GM19023 (cell line): ENCODE measurements around the gene ITIH4.
A peak's percentile ranks its signal among the peaks of the same experiment; 100 is the strongest.
"Not testable (repeated sequence)": the region's sequence is repeated elsewhere in the genome, so short reads cannot be mapped to it uniquely, and the experiment has no call there.

Experiments used
- ATAC-seq: cut with Tn5 transposase; IDR thresholded peaks from one replicate; pipeline ENCODE4 v1.9.1; 2021; ENCODE audit warnings: mild to moderate bottlenecking, moderate library complexity; ENCODE audit not compliant: unreplicated experiment

ITIH4 gene

DNA sequence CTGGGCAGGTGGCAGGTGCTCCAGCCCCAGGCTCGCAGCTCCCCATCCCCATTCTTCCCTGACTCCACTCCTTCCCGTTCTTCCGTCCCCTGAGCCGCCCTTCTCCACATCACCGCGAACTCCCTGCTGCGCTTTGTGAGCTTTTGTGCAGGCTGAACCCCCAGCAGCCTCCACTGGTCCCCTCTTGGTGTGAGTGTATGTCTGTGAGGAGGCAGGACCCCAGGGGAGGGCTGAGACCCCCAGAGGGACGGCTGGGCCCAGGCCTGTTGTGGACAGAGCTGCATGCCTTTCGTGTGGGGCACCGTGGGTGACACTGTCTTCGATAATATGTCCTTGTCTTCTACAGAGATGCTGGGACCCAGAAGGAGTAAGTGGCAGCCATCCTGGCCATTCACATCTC lies 43.2 kb downstream of the ITIH4 start:
- ATAC-seq = no peak

DNA sequence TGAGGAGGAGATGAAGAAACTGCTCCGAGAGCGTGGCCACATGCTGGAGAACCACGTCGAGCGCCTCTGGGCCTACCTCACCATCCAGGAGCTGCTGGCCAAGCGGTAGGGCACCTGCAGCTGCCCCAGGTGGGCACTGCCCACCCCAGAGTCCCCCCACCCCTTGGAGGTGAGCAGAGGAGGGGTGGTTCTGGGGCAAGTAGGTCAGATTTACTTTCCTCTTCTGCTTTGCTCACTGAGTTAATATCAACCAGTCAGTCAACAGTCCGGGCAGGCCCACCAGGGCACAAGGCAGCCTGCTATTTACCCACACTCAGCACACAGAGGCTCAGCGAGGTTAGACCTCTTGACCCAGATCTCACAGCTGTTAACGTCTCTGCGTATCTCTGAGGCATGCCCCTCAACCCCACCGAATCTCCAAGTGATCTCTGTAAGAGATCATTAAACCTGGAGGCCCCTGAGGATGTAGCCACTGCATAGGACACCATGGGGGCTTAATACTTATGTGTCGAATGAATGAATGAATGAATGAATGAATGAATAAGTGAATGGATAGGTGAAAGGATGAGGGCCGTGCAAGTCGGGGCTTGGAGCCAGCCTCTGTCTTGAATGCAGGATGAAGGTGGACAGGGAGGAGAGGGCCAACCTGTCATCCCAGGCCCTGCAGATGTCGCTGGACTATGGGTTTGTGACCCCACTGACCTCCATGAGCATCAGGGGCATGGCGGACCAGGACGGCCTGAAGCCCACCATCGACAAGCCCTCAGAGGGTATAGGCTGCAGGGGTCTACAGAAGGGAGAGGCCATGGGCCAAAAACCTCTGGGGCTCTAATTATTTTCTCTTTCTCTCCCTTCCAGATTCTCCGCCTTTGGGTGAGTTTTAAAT lies 43.9 kb downstream of the ITIH4 start:
- no peak for ATAC-seq

DNA sequence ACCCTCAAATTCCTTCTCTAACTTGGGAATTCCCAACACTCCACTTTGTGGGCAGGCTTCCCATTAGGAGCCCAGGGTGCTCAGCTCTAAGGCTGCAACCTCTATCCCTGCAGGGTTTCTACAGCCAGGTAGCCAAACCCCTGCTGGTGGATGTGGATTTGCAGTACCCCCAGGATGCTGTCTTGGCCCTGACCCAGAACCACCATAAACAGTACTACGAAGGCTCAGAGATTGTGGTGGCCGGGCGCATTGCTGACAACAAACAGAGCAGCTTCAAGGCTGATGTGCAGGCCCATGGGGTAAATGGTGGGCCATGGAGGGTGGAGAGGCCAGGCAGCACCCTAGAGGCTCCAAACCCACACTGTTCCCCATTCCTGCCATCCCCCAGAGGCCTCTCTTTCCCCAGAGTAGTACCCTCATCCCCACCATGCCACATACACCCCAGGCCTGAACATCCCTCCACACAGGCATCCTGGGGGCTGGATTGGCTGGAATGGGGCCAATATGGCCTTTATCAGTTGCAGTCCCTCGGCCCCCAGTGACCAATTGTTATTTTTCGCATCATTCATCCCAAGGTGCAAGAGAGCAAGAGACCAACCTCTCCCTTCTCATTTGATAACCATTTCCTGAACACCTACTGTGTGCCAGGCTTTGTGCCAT lies 45.4 kb downstream of the ITIH4 start:
- ATAC-seq = no peak

DNA sequence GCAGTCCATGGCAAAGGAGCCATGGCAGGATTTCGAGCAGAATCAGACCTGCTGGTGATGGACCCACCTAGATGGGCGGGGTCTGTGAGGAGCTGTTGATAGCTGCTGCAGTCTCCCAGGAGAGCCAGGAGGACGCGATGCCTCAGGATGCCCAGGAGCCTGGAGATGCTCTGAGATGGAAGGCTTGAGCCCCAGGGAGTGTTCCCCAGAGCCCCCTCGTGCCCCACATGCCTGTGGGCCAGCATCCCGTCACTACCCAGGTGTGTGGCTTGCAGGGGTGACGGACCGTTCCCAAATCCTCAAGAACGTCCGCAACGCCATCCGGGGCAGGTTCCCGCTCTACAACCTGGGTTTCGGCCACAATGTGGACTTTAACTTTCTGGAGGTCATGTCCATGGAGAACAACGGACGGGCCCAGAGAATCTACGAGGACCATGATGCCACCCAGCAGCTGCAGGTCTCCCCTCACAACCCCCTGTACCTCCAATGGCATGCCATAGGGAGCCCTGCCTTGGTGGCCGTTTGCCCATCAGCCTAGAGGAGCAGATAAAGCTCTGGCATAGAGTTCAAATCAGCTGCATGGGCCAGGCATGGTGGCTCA lies 46.4 kb downstream of the ITIH4 start:
- ATAC-seq = no peak

DNA sequence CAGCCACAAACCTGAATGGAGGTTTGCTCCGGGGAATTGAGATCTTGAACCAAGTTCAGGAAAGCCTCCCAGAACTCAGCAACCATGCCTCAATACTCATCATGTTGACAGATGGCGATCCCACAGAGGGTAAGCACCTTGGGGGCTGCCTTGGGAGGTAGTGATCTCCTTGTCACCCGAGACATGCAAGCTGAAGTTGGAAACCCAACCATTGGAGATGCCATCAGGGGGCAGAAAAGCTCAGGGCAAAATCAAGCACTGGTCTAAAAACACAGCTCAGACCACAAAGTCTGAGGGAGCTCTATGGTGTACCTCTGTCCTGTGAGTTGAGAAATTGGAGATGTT lies 47.3 kb downstream of the ITIH4 start:
- no peak for ATAC-seq

DNA sequence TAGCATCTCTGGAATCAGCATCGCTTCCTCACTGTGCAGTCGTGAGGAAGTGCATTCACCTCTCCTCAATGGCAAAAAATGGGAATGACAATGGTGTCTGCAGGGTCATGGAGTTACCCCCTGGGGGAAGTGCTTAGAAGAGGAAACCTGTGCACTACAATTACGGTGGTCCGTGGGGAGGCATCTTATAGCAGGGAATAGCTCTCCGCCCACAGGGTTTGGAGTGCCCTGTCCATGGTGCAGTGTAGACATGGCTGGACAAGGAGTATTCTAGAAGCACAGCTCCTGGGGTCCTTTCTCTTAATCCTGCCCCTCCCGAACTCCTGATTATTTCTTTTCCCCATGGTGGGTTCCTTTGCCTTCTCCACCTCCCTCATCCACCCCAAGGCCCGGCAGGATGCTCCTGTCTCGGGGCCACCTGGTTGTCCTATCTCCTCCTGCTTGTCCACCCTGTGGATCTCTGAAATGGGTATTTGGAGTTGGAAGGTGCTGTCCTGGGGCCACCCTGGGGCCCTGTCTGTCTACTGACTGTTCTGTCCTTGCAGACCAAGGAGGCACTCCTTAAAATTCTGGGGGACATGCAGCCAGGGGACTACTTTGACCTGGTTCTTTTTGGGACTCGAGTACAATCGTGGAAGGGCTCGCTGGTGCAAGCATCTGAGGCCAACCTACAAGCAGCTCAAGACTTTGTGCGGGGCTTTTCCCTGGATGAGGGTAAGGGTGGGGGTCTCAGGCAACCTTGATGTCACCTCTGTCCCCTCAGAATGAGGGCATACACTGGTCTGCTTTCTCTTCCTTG lies 47.9 kb downstream of the ITIH4 start:
- ATAC-seq = no peak

DNA sequence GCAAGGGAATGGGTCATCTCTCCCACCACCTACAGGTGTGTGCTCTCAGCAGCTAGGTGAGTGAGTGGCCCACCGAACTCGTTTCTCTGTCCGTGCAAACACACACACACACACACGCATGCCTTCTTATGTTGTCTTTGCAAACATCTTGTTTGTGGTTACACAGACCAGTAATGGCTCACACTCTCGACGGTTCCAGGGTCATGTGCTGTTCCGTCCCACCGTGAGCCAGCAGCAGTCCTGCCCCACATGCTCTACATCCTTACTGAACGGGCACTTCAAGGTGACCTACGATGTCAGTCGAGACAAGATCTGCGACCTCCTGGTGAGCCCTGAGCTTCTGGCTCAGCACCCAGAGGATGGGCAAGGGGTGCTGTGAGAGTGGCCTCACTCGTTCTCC lies 48.7 kb downstream of the ITIH4 start:
- ATAC-seq = no peak

DNA sequence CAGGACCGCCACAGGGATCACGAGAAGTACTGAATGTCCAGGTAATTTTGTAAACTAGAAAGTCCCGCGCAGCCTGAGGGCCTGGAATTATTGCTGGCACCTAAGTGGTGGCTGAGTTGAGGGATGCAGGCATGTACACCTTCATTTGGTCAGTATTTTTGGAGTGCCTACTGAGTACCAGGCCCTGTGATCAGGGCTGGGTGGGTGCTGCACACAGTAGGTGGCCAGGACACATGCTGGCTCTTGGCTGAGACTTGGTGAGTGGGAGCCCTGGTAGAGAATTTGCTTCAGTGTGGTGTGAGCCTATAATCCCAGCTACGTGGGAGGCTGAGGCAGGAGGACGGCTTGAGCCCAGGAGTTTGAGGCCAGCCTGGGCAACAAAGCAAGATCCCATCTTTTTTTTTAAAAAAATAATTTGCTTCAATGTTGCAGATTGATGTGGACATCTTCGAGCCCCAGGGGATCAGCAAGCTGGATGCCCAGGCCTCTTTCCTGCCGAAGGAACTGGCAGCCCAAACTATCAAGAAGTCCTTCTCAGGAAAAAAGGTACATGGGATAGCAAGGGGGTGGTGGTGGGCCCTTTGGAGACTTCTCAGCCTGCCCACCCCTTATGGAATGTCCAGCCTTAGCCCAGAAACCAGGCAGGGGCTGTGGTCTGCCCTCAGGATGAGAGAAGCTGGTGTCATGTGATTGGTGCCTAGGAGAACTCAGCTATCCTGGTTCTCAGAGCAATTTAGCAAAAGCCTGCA lies 50.5 kb downstream of the ITIH4 start:
- no peak for ATAC-seq

DNA sequence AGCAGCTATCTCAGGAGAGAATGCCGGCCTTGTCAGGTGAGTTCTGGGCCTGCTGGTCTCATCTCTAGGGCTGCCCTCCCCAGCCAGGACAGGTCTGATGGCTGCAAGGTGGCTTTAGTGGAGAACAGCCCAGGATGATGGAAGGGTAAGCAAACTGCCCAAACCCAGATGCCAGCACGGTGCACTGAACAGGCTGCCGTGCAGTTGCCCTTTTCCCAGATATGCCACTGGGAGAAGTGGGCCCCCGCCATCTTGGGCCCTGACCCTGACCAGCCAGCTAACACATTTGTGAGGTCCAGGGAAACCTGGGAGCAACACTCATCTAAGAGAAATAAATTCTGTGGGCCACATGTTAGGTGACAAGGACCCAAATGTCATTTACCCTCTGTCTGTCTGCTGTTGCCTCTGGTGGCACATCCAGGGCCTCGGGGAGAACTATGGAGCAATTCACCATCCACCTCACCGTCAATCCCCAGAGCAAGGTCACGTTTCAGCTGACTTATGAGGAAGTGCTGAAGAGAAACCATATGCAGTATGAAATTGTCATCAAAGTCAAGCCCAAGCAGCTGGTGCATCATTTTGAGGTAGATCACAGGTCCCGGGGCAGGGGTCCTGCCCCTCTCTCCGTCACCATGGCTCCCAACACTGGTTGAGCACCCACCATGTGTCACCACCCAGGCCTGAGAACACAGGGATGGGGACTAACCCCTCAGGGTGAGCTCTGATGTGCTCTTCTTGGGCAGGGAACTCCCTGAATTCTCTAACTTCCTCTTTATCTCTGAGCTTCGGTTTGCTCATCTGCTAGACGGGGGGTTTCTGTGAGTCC lies 51.2 kb downstream of the ITIH4 start:
- ATAC-seq = peak; percentile 62

DNA sequence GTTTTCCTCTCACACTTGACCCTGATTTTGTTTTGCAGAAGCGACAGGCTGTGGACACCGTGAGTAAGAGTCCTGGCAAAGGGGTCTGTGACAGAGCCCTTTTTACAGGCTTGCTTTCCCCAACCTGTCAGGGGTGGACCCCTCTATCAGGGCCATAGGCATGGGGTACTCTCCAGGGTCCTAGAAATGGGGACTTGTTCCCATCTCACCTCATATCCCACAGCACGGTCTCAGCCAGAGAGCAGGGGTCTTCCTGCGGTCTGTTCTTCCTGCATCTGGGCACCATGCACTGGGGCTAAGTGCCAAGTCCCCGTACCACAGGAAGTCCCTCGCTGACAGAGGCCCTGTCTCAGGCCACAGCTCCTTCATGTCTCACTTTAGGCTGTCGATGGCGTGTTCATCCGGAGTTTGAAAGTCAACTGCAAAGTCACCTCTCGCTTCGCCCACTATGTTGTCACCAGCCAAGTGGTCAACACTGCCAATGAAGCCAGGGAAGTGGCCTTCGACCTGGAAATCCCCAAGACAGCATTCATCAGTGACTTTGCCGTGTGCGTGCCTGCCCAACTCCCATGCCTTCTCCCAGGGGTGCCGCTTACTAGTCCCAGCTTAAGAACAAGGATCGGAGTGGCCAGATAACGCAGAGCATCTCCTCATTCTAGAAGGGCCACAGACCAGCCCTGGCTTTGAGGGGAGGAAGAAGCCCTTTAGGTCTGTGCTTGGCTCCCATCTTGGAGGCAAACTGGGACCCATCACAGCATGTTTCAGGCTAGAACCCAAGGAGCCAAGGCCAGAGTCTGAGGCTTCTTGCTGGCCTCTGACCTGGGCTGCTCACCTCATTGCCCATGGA lies 52.3 kb downstream of the ITIH4 start:
- no peak for ATAC-seq

DNA sequence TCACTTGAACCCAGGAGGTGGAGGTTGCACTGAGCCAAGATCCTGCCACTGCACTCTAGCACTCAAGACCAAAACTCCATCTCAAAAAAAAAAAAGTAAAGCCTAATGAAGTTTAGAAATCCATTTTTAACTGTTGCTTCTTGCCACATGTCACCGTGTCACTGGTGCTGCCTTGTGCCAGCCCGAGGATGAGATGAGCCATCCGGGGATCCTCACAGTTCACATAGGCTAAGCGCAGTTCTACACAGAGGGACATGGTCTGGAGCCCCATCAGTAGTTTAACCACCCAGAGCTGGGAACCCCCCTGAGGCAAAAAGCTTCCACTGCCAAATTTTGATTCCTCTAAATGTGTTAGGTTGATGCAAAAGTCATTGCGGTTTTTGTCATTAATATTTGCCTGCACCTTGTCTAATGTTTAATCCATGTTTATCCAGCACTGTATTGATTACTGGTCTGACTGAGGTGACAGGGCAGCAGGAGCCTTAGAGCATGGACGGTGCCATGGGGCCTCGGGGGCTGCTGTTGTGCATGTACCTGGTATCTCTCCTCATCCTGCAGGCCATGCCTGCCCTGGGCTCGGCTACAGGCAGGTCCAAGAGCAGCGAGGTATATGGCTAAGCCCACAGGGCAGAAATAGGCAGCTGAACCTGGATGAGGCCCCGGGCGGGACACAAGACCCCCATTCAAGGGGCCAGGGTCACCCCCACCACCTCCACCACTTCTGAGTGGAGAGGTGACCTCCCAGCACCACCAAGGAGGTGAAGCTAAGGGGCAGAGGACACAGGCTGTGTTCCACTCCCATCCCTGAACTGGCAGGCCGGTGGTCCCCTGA lies 53.1 kb downstream of the ITIH4 start, which contains the start of gene ITIH1:
Gene ITIH1, plus strand, starts transcription at position 473 of the 832 bp plus-strand sequence. Its CDS starts 17 bp downstream, at position 490.
- no peak for ATAC-seq

DNA sequence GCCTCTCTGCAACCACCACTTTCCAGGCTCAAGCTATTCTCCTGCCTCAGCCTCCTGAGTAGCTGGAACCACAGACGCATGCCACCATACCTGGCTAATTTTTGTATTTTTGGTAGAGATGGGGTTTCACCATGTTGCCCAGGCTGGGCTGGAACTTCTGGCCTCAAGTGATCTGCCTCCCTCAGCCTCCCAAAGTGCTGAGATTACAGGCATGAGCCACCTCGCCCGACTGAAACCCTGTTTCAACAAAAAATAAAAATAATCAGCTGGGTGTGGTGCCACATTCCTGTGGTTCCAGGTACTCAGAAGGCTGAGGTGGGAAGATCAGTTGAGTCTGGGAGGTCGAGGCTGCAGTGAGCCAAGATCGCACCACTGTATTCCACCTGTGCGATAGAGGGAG lies 54.0 kb downstream of the ITIH4 start:
- not testable (repeated sequence) for ATAC-seq

DNA sequence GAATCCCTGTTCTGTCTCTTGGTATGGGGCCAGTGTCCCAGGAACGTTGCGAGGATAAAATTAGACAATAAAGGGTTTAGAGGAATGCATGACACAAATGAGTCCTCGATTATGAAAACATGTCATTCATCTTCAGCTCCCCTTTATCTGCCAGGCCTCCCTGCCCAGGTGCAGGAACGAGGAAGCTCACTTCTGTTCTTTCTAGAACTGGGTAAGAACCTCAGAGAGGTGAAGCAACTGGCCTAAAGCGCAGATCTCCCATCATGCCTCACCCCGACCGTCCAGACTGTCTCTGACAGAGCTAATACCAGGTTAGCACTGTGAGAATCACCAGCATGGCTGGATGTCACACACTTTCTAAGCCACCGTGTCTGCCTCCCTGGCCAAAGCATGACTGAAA lies 54.6 kb downstream of the ITIH4 start:
- no peak for ATAC-seq

DNA sequence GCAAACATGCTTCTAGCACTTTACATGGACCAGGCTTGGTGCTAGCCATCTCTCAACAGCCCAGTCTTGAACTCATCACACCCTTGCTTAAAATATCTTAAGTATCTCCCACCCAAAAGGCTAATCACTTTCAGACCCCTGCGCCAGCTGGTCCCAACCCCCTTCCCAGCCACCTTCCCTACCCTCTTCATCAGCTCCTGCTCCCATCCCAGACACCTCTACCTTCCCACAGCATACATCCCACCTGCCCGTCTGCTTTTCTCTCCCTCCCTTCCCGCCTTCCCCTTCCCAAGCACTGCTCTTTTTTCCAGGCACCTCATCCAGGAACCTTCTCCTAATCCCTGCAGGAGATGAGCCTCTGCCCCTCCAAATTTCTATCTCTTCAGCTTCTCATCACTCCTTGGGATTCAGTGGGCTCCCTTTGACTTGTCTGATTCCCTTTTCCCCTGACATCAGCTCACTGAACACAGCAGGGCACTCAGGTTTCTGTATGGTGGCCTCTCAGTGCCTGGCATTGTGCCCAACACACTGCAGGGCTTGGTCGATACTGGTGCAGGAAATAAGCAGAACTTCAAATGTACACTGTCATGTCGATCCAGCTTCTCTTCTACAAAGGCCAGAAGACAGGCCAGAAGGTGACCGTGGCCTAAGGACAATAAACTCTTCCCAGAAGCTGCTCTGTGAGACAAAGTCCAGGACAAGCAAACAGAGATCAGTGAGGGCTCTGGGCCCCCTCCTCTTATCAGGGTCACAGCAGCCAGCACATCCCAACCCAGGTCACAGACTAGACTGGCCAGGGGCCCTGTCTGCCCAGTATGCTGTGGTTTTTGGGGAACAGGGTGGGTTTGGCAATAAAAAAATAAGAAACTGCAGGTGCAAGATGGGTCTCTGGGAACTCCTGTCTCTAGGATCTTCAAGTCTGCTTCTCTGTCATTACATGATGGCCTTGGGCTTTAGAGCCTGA lies 55.3 kb downstream of the ITIH4 start:
- no peak for ATAC-seq

DNA sequence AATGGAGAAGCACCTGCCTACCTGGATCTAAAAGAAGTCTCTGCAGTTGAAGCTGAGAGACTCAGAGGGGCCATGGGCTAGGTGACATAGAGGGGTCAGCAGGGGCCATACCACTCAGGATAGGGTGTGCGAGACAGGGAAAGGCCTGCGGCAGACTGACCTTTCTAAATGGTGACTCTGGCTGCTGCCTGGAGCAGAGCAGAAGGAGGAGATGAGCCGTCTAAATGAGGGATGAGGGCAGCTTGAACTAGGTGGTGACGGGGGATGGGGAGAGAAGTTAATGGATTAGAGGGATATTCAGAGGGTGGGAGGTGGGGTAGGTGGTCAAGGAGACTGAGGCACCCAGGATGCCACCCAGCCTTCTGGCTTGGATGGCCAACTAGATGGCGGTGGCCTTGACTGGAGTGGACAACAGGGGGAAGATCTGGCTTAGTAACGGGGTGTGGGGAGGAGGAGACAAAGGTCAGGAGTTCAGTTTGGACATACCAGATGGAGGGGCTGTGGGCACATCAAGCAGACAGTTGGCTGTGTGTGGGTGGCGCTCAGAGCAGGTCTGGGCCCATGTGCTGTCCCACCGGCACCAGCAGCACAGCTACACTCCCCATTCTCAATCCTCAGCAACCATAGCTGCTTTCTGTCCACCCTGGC lies 56.3 kb downstream of the ITIH4 start:
- ATAC-seq = no peak
